NCI-H510A treated with DMSO at 0.1 percent for 48 hours (cell line): Measurements from ENCODE around the gene ALG5.

Experiments
- DNase-seq: peaks from one replicate; lab custom pipeline; 2025; lab: John Stamatoyannopoulos, UW

Gene ALG5

GRCh38 chr13:36999054-36999714, at the start of gene ALG5:
ALG5 (minus strand) TSS chr13:36999340; CDS start chr13:36999300, 40 bp downstream.
- DNase-seq: peak; percentile 74

- DNase-seq: no peak
These were observed 48.7 kb upstream of the ALG5 start for GRCh38 chr13:37047846-37048245.

- no peak for DNase-seq
These were observed 47.9 kb upstream of the ALG5 start for GRCh38 chr13:37047032-37047431.

GRCh38 chr13:37046062-37046461, 46.9 kb upstream of the ALG5 start:
- no peak for DNase-seq

- DNase-seq: no peak
These were observed 41.6 kb upstream of the ALG5 start for GRCh38 chr13:37040789-37041188.

- no peak for DNase-seq
These were observed 40.8 kb upstream of the ALG5 start for GRCh38 chr13:37039896-37040295.

- no peak for DNase-seq
These were observed 38.1 kb upstream of the ALG5 start for GRCh38 chr13:37037241-37037640.

- DNase-seq: no peak
These were observed 30.5 kb upstream of the ALG5 start for GRCh38 chr13:37029617-37030016.

- no peak for DNase-seq
These were observed 28.5 kb upstream of the ALG5 start for GRCh38 chr13:37027639-37028038.

- no peak for DNase-seq
These were observed 27.6 kb upstream of the ALG5 start for GRCh38 chr13:37026771-37027170.

- DNase-seq: no peak
These were observed 24.7 kb upstream of the ALG5 start for GRCh38 chr13:37023871-37024270.

- DNase-seq: no peak
These were observed 15.5 kb upstream of the ALG5 start for GRCh38 chr13:37014609-37015008.

GRCh38 chr13:37011788-37012187, 12.6 kb upstream of the ALG5 start:
- DNase-seq: no peak

GRCh38 chr13:37011002-37011401, 11.9 kb upstream of the ALG5 start:
- no peak for DNase-seq

- DNase-seq: no peak
These were observed 11.3 kb upstream of the ALG5 start for GRCh38 chr13:37010424-37010823.

GRCh38 chr13:37009692-37010091, 10.6 kb upstream of the ALG5 start:
- no peak for DNase-seq

GRCh38 chr13:37001921-37002250, 2.7 kb upstream of the ALG5 start:
- DNase-seq: no peak

GRCh38 chr13:36998624-36999041, 507 bp downstream of the ALG5 start:
- no peak for DNase-seq

GRCh38 chr13:36997716-36998427, 1.3 kb downstream of the ALG5 start:
- no peak for DNase-seq

GRCh38 chr13:36992362-36992761, 6.8 kb downstream of the ALG5 start:
- no peak for DNase-seq

- DNase-seq: no peak
These were observed 12.5 kb downstream of the ALG5 start for GRCh38 chr13:36986462-36987240.

GRCh38 chr13:36981156-36981743, 17.9 kb downstream of the ALG5 start:
- peak; percentile 49 for DNase-seq
